Gastrocnemius medialis (tissue), 4 donors: ENCODE data around the gene BCAR1.

ENCODE experiments used
- POLR2A ChIP-seq, 2 donors: fragments of 450-650 bp; IDR thresholded peaks; one replicate each; pipeline ENCODE4 v1.6.1; 2017; ENCODE audit warnings: antibody characterized with exemption in 2 of 2, mild to moderate bottlenecking in 2 of 2, moderate library complexity in 2 of 2
- TF ChIP-seq, protein P1 (sequence below), 5 experiments: fragments of 450-650 bp in 3 of 5; fragments of 200-600 bp in 2 of 5; sonication (generic) in 2 of 5; IDR thresholded peaks in 4 of 5; conservative IDR thresholded peaks in 1 of 5; 1 replicate in 4 of 5; 2 replicates in 1 of 5; pipeline ENCODE4 v1.5.1; 2016 to 2019; ENCODE audit warnings: antibody characterized with exemption in 5 of 5, mild to moderate bottlenecking in 3 of 5, moderate library complexity in 3 of 5

DNA sequence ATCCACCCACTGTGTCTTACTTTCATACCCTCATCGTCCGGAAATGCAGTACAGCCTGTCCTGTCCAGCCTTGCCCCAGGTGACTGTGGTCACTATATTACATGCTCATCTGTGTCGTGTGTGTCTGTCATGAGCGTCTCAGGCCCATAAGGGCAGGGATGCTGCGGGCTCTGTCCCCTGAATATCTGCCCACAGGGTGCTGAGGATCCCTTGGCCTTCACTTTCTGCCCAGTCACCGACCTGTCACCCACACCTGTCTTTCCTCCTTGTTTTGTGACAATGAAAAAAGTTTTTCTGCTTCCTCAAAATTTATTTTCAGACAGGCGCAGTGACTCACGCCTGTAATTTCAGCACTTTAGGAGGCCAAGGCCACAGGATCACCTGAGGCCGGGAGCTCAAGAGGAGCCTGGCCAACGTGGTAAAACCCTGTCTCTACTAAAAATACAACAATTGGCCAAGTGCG lies 34.0 kb downstream of the BCAR1 start:
- TF ChIP-seq, protein P1, sequence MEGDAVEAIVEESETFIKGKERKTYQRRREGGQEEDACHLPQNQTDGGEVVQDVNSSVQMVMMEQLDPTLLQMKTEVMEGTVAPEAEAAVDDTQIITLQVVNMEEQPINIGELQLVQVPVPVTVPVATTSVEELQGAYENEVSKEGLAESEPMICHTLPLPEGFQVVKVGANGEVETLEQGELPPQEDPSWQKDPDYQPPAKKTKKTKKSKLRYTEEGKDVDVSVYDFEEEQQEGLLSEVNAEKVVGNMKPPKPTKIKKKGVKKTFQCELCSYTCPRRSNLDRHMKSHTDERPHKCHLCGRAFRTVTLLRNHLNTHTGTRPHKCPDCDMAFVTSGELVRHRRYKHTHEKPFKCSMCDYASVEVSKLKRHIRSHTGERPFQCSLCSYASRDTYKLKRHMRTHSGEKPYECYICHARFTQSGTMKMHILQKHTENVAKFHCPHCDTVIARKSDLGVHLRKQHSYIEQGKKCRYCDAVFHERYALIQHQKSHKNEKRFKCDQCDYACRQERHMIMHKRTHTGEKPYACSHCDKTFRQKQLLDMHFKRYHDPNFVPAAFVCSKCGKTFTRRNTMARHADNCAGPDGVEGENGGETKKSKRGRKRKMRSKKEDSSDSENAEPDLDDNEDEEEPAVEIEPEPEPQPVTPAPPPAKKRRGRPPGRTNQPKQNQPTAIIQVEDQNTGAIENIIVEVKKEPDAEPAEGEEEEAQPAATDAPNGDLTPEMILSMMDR (IDR thresholded peaks at IDR 0.05 in 4 of 5, conservative IDR thresholded peaks at IDR 0.05 in 1 of 5) = no peak
- TF ChIP-seq POLR2A (IDR thresholded peaks at IDR 0.05) = no peak
